H9 (cell line): ENCODE results near the gene CCNL1. TPM values are rescaled to one million over a fixed set of nuclear protein-coding genes. Genes with fewer than 3 reads are reported as not detected.

Experiments used
- DNase-seq: peaks from one replicate; pipeline ENCODE4 v3.0.0-alpha.2; 2017
- H2AFZ ChIP-seq: one replicate; pipeline ENCODE4 v1.6.1; 2013; ENCODE audit warnings: mild to moderate bottlenecking, low read length, control low read depth, moderate library complexity
- H2AK5ac ChIP-seq: 2 replicates; pipeline ENCODE4 v1.6.1; 2013; ENCODE audit warnings: low read length, control low read depth, mixed read lengths; ENCODE audit not compliant: insufficient read length
- H2BK120ac ChIP-seq: one replicate; pipeline ENCODE4 v1.6.1; 2013; ENCODE audit warnings: low read depth, mild to moderate bottlenecking, low read length, control low read depth, inconsistent platforms; ENCODE audit not compliant: poor library complexity, severe bottlenecking
- H2BK12ac ChIP-seq: 2 replicates; pipeline ENCODE4 v1.6.1; 2013; ENCODE audit warnings: low read length, control low read depth, mixed read lengths, low read depth; ENCODE audit not compliant: insufficient read length
- H2BK15ac ChIP-seq: 2 replicates; pipeline ENCODE4 v1.6.1; 2013; ENCODE audit warnings: low read depth, low read length, control low read depth
- H2BK20ac ChIP-seq: one replicate; pipeline ENCODE4 v1.6.1; 2013; ENCODE audit warnings: low read depth, mild to moderate bottlenecking, low read length, control low read depth, inconsistent platforms; ENCODE audit not compliant: poor library complexity, severe bottlenecking
- H2BK5ac ChIP-seq: 2 replicates; pipeline ENCODE4 v1.6.1; 2013; ENCODE audit warnings: low read length, control low read depth, mixed read lengths; ENCODE audit not compliant: insufficient read length
- H3K14ac ChIP-seq: 2 replicates; pipeline ENCODE4 v1.6.1; 2013; ENCODE audit warnings: low read length, control low read depth; ENCODE audit not compliant: insufficient read depth
- H3K18ac ChIP-seq: 2 replicates; pipeline ENCODE4 v1.6.1; 2013; ENCODE audit warnings: low read depth, mild to moderate bottlenecking, mixed read lengths, low read length, control low read depth; ENCODE audit not compliant: insufficient read length
- H3K23ac ChIP-seq: 2 replicates; pipeline ENCODE4 v1.6.1; 2013; ENCODE audit warnings: low read length, control low read depth, mixed read lengths, low read depth; ENCODE audit not compliant: insufficient read length
- H3K23me2 ChIP-seq: 2 replicates; pipeline ENCODE4 v1.6.1; 2013; ENCODE audit warnings: low read depth, mild to moderate bottlenecking, mixed read lengths, low read length, control low read depth; ENCODE audit not compliant: insufficient read length, poor library complexity, severe bottlenecking
- H3K27ac ChIP-seq: 2 replicates; pipeline ENCODE4 v1.5.1; 2013; ENCODE audit warnings: low read length, control low read depth, mixed read lengths, low read depth; ENCODE audit not compliant: insufficient read length
- H3K27me3 ChIP-seq: 2 replicates; pipeline ENCODE4 v1.6.1; 2013; ENCODE audit warnings: low read length, control low read depth, inconsistent platforms; ENCODE audit not compliant: insufficient read depth
- H3K4ac ChIP-seq: 2 replicates; pipeline ENCODE4 v1.6.1; 2013; ENCODE audit warnings: low read depth, mild to moderate bottlenecking, control low read depth, inconsistent platforms, low read length, moderate library complexity
- H3K4me1 ChIP-seq: 2 replicates; pipeline ENCODE4 v1.6.1; 2013; ENCODE audit warnings: low read length, control low read depth, inconsistent platforms; ENCODE audit not compliant: insufficient read depth
- H3K4me2 ChIP-seq: 2 replicates; pipeline ENCODE4 v1.6.1; 2013; ENCODE audit warnings: low read length, control low read depth, mixed read lengths; ENCODE audit not compliant: insufficient read length, insufficient read depth
- H3K56ac ChIP-seq: 2 replicates; pipeline ENCODE4 v1.6.1; 2013; ENCODE audit warnings: low read depth, mild to moderate bottlenecking, mixed read lengths, low read length, control low read depth; ENCODE audit not compliant: insufficient read length
- H3K79me1 ChIP-seq: 2 replicates; pipeline ENCODE4 v1.6.1; 2013; ENCODE audit warnings: low read depth, mild to moderate bottlenecking, moderate library complexity, low read length, control low read depth, inconsistent platforms; ENCODE audit not compliant: insufficient read depth, poor library complexity, severe bottlenecking
- H3K79me2 ChIP-seq: 2 replicates; pipeline ENCODE4 v1.6.1; 2013; ENCODE audit warnings: low read length, control low read depth, inconsistent platforms; ENCODE audit not compliant: insufficient read depth
- H3K9ac ChIP-seq: 2 replicates; pipeline ENCODE4 v1.6.1; 2013; ENCODE audit warnings: low read length, control low read depth, mixed read lengths; ENCODE audit not compliant: insufficient read length; ENCODE audit errors: extremely low read depth
- H3K9me3 ChIP-seq: one replicate; pipeline ENCODE4 v1.6.1; 2013; ENCODE audit warnings: low read depth, low read length, inconsistent platforms; ENCODE audit not compliant: control insufficient read depth
- H3T11ph ChIP-seq: one replicate; pipeline ENCODE4 v1.6.1; 2013; ENCODE audit warnings: mild to moderate bottlenecking, low read length, control low read depth, inconsistent platforms
- H4K20me1 ChIP-seq: one replicate; pipeline ENCODE4 v1.6.1; 2013; ENCODE audit not compliant: control insufficient read depth, insufficient read length, insufficient read depth
- H4K5ac ChIP-seq: 2 replicates; pipeline ENCODE4 v1.6.1; 2013; ENCODE audit warnings: low read depth, mild to moderate bottlenecking, mixed read lengths, low read length, control low read depth; ENCODE audit not compliant: insufficient read length
- H4K8ac ChIP-seq: replicated peaks from 2 replicates; pipeline ENCODE4 v1.6.1; 2013; ENCODE audit warnings: low read length, control low read depth, mixed read lengths, low read depth; ENCODE audit not compliant: insufficient read length
- H4K91ac ChIP-seq: 2 replicates; pipeline ENCODE4 v1.6.1; 2013; ENCODE audit warnings: low read depth, mild to moderate bottlenecking, moderate library complexity, mixed read lengths, low read length, control low read depth; ENCODE audit not compliant: insufficient read length
- H3K27ac Mint-ChIP-seq, 3 experiments: 2 replicates in 2 of 3; 3 replicates in 1 of 3; pipeline ENCODE4 v1.8.0; 2020 to 2021; ENCODE audit warnings: mixed read lengths in 3 of 3, mild to moderate bottlenecking in 1 of 3, moderate library complexity in 1 of 3
- H3K27me3 Mint-ChIP-seq: 2 replicates; pipeline ENCODE4 v1.8.0; 2021; ENCODE audit warnings: low read depth, mild to moderate bottlenecking, moderate library complexity, mixed read lengths
- H3K36me3 Mint-ChIP-seq, 3 experiments: 2 replicates in 2 of 3; 3 replicates in 1 of 3; pipeline ENCODE4 v1.8.0; 2020 to 2021; ENCODE audit warnings: low read depth in 3 of 3, mixed read lengths in 3 of 3; ENCODE audit not compliant: insufficient read depth in 1 of 3
- H3K4me1 Mint-ChIP-seq, 2 experiments: 2 replicates each; pipeline ENCODE4 v1.8.0; 2020; ENCODE audit warnings: mixed read lengths in 2 of 2
- H3K4me3 Mint-ChIP-seq, 2 experiments: 2 replicates in 1 of 2; 3 replicates in 1 of 2; pipeline ENCODE4 v1.8.0; 2020 to 2021; ENCODE audit warnings: mild to moderate bottlenecking in 2 of 2, mixed read lengths in 2 of 2, moderate library complexity in 1 of 2
- H3K9me3 Mint-ChIP-seq, 2 experiments: 2 replicates in 1 of 2; 3 replicates in 1 of 2; pipeline ENCODE4 v1.8.0; 2020; ENCODE audit warnings: mild to moderate bottlenecking in 2 of 2, mixed read lengths in 2 of 2, moderate library complexity in 1 of 2
- WGBS: extraction: QIAGEN DNeasy Blood & Tissue Kit; methylation state at CpG from one replicate; pipeline ENCODE4 v1.1.7; 2013; ENCODE audit warnings: missing lambda C conversion rate, low lambda C conversion rate, mixed read lengths; ENCODE audit not compliant: insufficient read length; ENCODE audit errors: extremely low coverage; 5-methylcytosine and 5-hydroxymethylcytosine counted together
- total RNA-seq: library from RNA; stranded (reverse); gene quantifications from 2 replicates; pipeline ENCODE4 v1.2.1, GENCODE V29; 2021
- TF ChIP-seq, protein P1 (sequence below): fragments of 200-600 bp; sonication (generic); conservative IDR thresholded peaks from 3 replicates; pipeline ENCODE4 v1.8.0; 2021; ENCODE audit warnings: antibody characterized with exemption, mild to moderate bottlenecking

The CCNL1 gene
- total RNA-seq, 1 experiment from 2014 or later, result 103 TPM

DNA sequence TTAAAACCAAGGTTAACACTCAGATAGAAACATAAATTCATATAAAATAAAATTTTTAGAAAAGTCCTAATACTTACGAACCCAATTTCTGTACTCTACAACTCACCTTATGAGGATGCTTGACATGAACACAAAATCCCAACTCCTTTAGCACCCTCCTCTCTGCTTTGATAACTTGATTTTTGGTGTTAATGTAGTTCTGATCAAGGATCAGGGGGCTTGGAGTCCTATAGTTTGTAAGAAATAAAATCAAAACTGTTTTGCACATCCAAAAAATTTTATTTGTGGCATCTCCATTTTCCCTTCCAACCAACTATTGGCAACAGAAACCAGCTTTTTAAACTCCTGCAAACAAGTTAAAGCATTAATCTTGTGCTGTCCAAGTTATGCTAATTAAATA, 7.0 kb downstream of the CCNL1 start:
- Histone ChIP-seq H3K27me3 (no peaks in the 10 kb centered on the region), H2BK12ac (no peak overlapping the region), H3K79me2 (peaks cover 11% of the 10 kb centered on the region), H3K9me3 (no peaks in the 10 kb centered on the region), H3K18ac (no peak overlapping the region), H3K14ac (no peak overlapping the region), H4K91ac (no peak overlapping the region), H3T11ph (no peak overlapping the region), H3K27ac (no peak overlapping the region), H3K4me2 (no peak overlapping the region), H3K23ac (no peak overlapping the region), H3K56ac (no peak overlapping the region), H2AFZ (no peak overlapping the region), H4K20me1 (no peaks in the 10 kb centered on the region), H2BK15ac (no peak overlapping the region), H2BK20ac (no peak overlapping the region), H2BK5ac (no peak overlapping the region), H3K79me1 (no peaks in the 10 kb centered on the region), H3K4ac (no peak overlapping the region), H4K5ac (no peak overlapping the region), H3K9ac (no peak overlapping the region), H2AK5ac (no peak overlapping the region), H4K8ac (no peak overlapping the region), H2BK120ac (no peak overlapping the region), H3K23me2 (no peaks in the 10 kb centered on the region), H3K4me1 (no peaks in the 10 kb centered on the region)
- no peak overlapping the region for H3K27ac Mint-ChIP-seq
- WGBS, result no CpG with 5 or more reads among the region's 1 CpG
- H3K4me3 Mint-ChIP-seq, result no peak overlapping the region
- no peak for DNase-seq
- H3K9me3 Mint-ChIP-seq, result no peaks in the 10 kb centered on the region
- peaks cover 70 to 98% (median 97%) of the 10 kb centered on the region in 3 experiments for H3K36me3 Mint-ChIP-seq
- TF ChIP-seq, protein P1, sequence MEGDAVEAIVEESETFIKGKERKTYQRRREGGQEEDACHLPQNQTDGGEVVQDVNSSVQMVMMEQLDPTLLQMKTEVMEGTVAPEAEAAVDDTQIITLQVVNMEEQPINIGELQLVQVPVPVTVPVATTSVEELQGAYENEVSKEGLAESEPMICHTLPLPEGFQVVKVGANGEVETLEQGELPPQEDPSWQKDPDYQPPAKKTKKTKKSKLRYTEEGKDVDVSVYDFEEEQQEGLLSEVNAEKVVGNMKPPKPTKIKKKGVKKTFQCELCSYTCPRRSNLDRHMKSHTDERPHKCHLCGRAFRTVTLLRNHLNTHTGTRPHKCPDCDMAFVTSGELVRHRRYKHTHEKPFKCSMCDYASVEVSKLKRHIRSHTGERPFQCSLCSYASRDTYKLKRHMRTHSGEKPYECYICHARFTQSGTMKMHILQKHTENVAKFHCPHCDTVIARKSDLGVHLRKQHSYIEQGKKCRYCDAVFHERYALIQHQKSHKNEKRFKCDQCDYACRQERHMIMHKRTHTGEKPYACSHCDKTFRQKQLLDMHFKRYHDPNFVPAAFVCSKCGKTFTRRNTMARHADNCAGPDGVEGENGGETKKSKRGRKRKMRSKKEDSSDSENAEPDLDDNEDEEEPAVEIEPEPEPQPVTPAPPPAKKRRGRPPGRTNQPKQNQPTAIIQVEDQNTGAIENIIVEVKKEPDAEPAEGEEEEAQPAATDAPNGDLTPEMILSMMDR, result no peak
- peaks cover 23 to 25% of the 10 kb centered on the region in 2 experiments for H3K4me1 Mint-ChIP-seq
- H3K27me3 Mint-ChIP-seq, result no peaks in the 10 kb centered on the region
